ENCODE results near the gene SLC13A3. TPM values are rescaled to one million over a fixed set of nuclear protein-coding genes. Genes with fewer than 3 reads are reported as not detected.

The SLC13A3 gene
- total RNA-seq, 5 donors from 2014 or later (not counting 1 experiment from before 2014, with no cell fraction given): 0.16 to 0.49 (median 0.33) TPM; not detected in 1

DNA sequence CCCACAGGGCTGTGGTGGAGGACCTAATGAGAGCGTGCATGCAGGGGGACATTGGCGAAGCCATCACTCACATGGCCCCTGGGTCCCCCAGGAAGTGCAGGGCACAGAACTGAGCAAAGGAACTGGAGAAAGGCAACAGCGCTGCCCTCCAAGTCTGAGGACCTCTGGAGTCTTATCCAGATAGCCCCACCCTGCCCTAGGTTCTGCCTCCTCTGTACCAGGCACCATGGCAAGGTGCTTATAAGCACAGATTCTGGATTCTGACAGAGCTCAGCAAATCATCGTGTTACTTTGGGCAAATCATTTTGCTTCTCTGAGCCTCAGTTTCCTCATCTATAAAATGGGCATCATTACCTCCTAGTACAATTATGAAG, 44.5 kb downstream of the SLC13A3 start:
- CTCF ChIA-PET: no interaction called here
- POLR2A ChIA-PET: no interaction called here
- Histone ChIP-seq H3K4me1 (ENCODE audit: control insufficient read depth in 1 of 2, extremely low read depth in 1 of 2, insufficient read depth in 2 of 2, low read length in 2 of 2) (no peaks in the 10 kb centered on the region), H3K36me3 (ENCODE audit: control insufficient read depth in 2 of 2, extremely low read depth in 1 of 2, insufficient read depth in 1 of 2, low read length in 1 of 2) (no peaks in the 10 kb centered on the region), H3K27ac (ENCODE audit: low read length) (no peak overlapping the region), H3K4me3 (ENCODE audit: control insufficient read depth in 1 of 2, extremely low read depth in 1 of 2, low read length in 1 of 2) (no peak overlapping the region), H3K9me3 (no peaks in the 10 kb centered on the region), H3K27me3 (replicated peaks in 1 of 2; ENCODE audit: control insufficient read depth in 2 of 2, extremely low read depth in 1 of 2, insufficient read depth in 2 of 2, low read length in 1 of 2) (no peaks in the 10 kb centered on the region)
- peaks cover 0 to 4% of the 10 kb centered on the region in 2 donors for H3K27me3 Mint-ChIP-seq
- H3K9me3 Mint-ChIP-seq: peaks cover 0 to 3% (median 0%) of the 10 kb centered on the region in 3 donors
- no peak for ATAC-seq (replicated peaks in 1 of 4)
- no peak overlapping the region for H3K4me3 Mint-ChIP-seq
- no peaks in the 10 kb centered on the region for H3K36me3 Mint-ChIP-seq
- H3K4me1 Mint-ChIP-seq: no peaks in the 10 kb centered on the region
- WGBS (ENCODE audit: insufficient coverage): 97% methylated on average over 3 of the region's 4 CpGs
- DNase-seq: no peak
- H3K27ac Mint-ChIP-seq: no peak overlapping the region

DNA sequence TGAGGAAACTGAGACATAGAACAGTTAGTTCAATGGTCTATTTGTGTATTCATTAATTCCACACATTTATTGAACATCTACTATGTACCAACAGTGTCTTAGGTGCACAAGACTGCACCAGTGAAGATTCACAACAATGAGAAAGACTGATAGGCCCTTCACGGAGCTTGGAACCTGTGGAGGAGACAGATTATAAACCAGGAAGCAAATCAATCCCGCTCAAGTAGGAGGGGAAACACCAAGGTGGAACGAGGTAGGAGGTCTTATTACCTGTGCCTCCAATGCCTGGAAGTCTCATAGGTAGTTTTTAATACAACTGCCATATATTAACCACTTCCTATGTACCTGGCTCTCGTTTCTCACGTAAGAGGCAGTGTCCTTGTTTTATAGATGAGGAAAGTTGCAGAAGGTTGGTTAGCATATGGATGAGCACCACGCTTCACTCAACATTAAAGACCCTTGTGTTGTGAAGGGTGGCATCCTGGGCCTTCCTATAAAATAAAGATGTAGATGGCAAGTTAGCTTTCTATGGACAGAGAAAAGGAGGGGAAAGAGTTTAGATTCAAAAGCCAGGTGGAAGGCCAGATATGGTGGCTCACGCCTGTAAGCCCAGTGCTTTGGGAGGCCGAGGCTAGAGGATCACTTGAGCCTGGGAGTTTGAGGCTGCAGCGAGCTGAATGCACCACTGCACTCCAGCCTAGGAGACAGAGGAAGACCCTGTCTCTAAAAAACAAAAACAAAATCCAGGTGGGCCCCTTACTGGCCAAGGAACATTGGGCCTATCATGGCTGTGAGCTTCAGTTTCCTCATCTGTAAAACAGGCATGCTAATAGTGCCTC, 45.1 kb downstream of the SLC13A3 start:
- Mint-ChIP-seq H3K36me3 (no peaks in the 10 kb centered on the region), H3K4me3 (no peak overlapping the region), H3K27ac (no peak overlapping the region), H3K27me3 (peaks cover 0 to 10% of the 10 kb centered on the region in 2 donors), H3K4me1 (no peaks in the 10 kb centered on the region), H3K9me3 (peaks cover 0 to 5% (median 3%) of the 10 kb centered on the region in 3 donors)
- H3K4me3 ChIP-seq (ENCODE audit: control insufficient read depth in 1 of 2, extremely low read depth in 1 of 2, low read length in 1 of 2): no peak overlapping the region
- ATAC-seq (replicated peaks in 1 of 4) (no peak), DNase-seq (no peak)
- WGBS (ENCODE audit: insufficient coverage): 73% methylated on average over 3 of the region's 9 CpGs
- H3K36me3 ChIP-seq (ENCODE audit: control insufficient read depth in 2 of 2, extremely low read depth in 1 of 2, insufficient read depth in 1 of 2, low read length in 1 of 2): no peaks in the 10 kb centered on the region
- ChIA-PET POLR2A (no interaction called here), CTCF (no interaction called here)
- no peaks in the 10 kb centered on the region for H3K27me3 ChIP-seq (replicated peaks in 1 of 2; ENCODE audit: control insufficient read depth in 2 of 2, extremely low read depth in 1 of 2, insufficient read depth in 2 of 2, low read length in 1 of 2)
- no peak overlapping the region for H3K27ac ChIP-seq (ENCODE audit: low read length)
- H3K9me3 ChIP-seq: no peaks in the 10 kb centered on the region
- no peaks in the 10 kb centered on the region for H3K4me1 ChIP-seq (ENCODE audit: control insufficient read depth in 1 of 2, extremely low read depth in 1 of 2, insufficient read depth in 2 of 2, low read length in 2 of 2)

DNA sequence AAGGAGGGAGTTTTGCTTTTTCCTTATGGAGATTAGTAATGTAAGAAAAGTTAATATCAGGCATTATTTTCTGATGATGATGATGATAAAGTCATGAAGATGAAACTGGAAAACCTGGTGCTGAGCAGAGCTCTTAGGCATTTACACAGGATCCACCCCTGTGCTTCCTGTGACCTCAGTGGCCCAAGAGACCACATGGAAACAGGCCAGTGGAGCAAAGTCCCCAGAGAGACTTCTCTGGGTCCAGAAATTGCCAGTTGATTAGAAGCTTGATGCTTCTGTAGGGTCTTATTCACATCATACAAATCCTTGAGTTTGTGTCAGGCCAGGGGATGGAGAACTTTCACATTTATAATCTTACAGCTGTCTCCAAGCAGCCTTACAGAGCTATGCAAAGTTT, 46.1 kb downstream of the SLC13A3 start:
- Histone ChIP-seq H3K9me3 (no peaks in the 10 kb centered on the region), H3K4me3 (ENCODE audit: control insufficient read depth in 1 of 2, extremely low read depth in 1 of 2, low read length in 1 of 2) (no peak overlapping the region), H3K27ac (ENCODE audit: low read length) (no peak overlapping the region), H3K4me1 (ENCODE audit: control insufficient read depth in 1 of 2, extremely low read depth in 1 of 2, insufficient read depth in 2 of 2, low read length in 2 of 2) (no peaks in the 10 kb centered on the region), H3K36me3 (ENCODE audit: control insufficient read depth in 2 of 2, extremely low read depth in 1 of 2, insufficient read depth in 1 of 2, low read length in 1 of 2) (no peaks in the 10 kb centered on the region), H3K27me3 (replicated peaks in 1 of 2; ENCODE audit: control insufficient read depth in 2 of 2, extremely low read depth in 1 of 2, insufficient read depth in 2 of 2, low read length in 1 of 2) (no peaks in the 10 kb centered on the region)
- Mint-ChIP-seq H3K9me3 (peaks cover 0 to 5% (median 0%) of the 10 kb centered on the region in 3 donors), H3K27me3 (peaks cover 4 to 6% of the 10 kb centered on the region in 2 donors), H3K36me3 (no peaks in the 10 kb centered on the region), H3K4me3 (no peak overlapping the region), H3K4me1 (no peaks in the 10 kb centered on the region), H3K27ac (no peak overlapping the region)
- POLR2A ChIA-PET: no interaction called here
- ATAC-seq (replicated peaks in 1 of 4) (no peak), DNase-seq (no peak)
- CTCF ChIA-PET: no interaction called here

DNA sequence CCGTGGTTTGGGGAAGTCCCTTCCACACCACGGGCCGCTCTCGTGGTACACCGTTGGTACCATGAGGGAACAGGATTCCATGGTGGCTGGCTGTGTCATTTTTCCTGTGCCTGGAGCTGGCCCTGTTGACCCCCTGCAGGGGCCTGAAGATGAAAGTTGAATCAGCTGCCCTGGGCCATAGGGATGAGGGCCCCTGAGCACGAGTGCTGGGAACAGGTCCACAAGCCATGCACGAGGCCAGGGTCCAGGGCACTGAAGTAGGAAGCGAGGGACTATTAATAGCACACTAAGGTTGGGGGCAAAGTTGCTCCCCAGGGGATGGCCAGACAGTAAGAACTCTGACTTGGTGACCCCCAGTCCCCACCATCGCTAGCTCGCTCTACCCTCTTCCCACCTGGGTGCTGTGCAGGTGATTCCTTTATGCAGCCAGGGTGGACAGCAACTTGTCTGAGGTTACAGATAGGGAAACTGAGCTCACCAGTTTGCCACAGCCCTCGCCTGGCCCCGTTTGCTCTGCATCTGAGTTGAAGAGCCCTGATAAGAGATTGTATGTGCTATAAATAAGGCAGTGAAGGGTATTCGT, 46.6 kb downstream of the SLC13A3 start:
- no peaks in the 10 kb centered on the region for H3K36me3 Mint-ChIP-seq
- H3K9me3 Mint-ChIP-seq: peaks cover 0 to 5% (median 0%) of the 10 kb centered on the region in 3 donors
- Histone ChIP-seq H3K27ac (ENCODE audit: low read length) (no peak overlapping the region), H3K4me1 (ENCODE audit: control insufficient read depth in 1 of 2, extremely low read depth in 1 of 2, insufficient read depth in 2 of 2, low read length in 2 of 2) (no peaks in the 10 kb centered on the region), H3K9me3 (no peaks in the 10 kb centered on the region), H3K4me3 (ENCODE audit: control insufficient read depth in 1 of 2, extremely low read depth in 1 of 2, low read length in 1 of 2) (no peak overlapping the region), H3K27me3 (replicated peaks in 1 of 2; ENCODE audit: control insufficient read depth in 2 of 2, extremely low read depth in 1 of 2, insufficient read depth in 2 of 2, low read length in 1 of 2) (no peaks in the 10 kb centered on the region), H3K36me3 (ENCODE audit: control insufficient read depth in 2 of 2, extremely low read depth in 1 of 2, insufficient read depth in 1 of 2, low read length in 1 of 2) (no peaks in the 10 kb centered on the region)
- no peak overlapping the region for H3K4me3 Mint-ChIP-seq
- H3K4me1 Mint-ChIP-seq: no peaks in the 10 kb centered on the region
- ChIA-PET CTCF (no interaction called here), POLR2A (no interaction called here)
- no peak overlapping the region for H3K27ac Mint-ChIP-seq
- DNase-seq (no peak), ATAC-seq (replicated peaks in 1 of 4) (no peak)
- peaks cover 4 to 12% of the 10 kb centered on the region in 2 donors for H3K27me3 Mint-ChIP-seq
- 71% methylated on average over 9 of the region's 13 CpGs for WGBS (ENCODE audit: insufficient coverage)

DNA sequence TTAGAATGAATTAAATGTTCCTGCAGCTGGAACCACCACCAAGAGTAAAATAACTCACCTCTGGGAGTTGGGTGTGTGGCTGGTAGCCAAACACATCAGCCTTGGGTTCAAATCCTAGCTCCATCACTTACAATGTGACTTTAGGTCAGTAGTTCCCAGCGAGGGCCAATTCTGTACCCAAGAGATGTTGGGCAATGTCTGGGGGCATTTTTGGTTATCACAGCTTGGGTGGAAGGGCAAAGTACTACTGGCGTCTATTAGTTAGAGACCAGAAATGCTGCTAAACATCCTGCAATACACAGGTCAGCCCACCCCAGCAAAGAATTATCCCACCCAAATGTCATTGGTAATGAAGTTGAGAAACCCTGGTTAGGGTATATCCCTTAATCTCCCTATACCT, 48.8 kb downstream of the SLC13A3 start:
- no peak for ATAC-seq (replicated peaks in 1 of 4)
- ChIA-PET CTCF (no interaction called here), POLR2A (no interaction called here)
- H3K4me3 ChIP-seq (ENCODE audit: control insufficient read depth in 1 of 2, extremely low read depth in 1 of 2, low read length in 1 of 2): no peak overlapping the region
- no peaks in the 10 kb centered on the region for H3K4me1 Mint-ChIP-seq
- H3K27ac Mint-ChIP-seq: no peak overlapping the region
- H3K4me3 Mint-ChIP-seq: no peak overlapping the region
- peaks cover 0 to 5% (median 0%) of the 10 kb centered on the region in 3 donors for H3K9me3 Mint-ChIP-seq
- H3K27me3 ChIP-seq (replicated peaks in 1 of 2; ENCODE audit: control insufficient read depth in 2 of 2, extremely low read depth in 1 of 2, insufficient read depth in 2 of 2, low read length in 1 of 2): peaks cover 0 to 6% of the 10 kb centered on the region in 2 experiments
- H3K36me3 Mint-ChIP-seq: no peaks in the 10 kb centered on the region
- no CpG with 5 or more reads among the region's 2 CpGs for WGBS (ENCODE audit: insufficient coverage)
- no peaks in the 10 kb centered on the region for H3K4me1 ChIP-seq (ENCODE audit: control insufficient read depth in 1 of 2, extremely low read depth in 1 of 2, insufficient read depth in 2 of 2, low read length in 2 of 2)
- no peaks in the 10 kb centered on the region for H3K9me3 ChIP-seq
- no peak for DNase-seq
- no peak overlapping the region for H3K27ac ChIP-seq (ENCODE audit: low read length)
- H3K27me3 Mint-ChIP-seq: peaks cover 9 to 12% of the 10 kb centered on the region in 2 donors
- no peaks in the 10 kb centered on the region for H3K36me3 ChIP-seq (ENCODE audit: control insufficient read depth in 2 of 2, extremely low read depth in 1 of 2, insufficient read depth in 1 of 2, low read length in 1 of 2)

DNA sequence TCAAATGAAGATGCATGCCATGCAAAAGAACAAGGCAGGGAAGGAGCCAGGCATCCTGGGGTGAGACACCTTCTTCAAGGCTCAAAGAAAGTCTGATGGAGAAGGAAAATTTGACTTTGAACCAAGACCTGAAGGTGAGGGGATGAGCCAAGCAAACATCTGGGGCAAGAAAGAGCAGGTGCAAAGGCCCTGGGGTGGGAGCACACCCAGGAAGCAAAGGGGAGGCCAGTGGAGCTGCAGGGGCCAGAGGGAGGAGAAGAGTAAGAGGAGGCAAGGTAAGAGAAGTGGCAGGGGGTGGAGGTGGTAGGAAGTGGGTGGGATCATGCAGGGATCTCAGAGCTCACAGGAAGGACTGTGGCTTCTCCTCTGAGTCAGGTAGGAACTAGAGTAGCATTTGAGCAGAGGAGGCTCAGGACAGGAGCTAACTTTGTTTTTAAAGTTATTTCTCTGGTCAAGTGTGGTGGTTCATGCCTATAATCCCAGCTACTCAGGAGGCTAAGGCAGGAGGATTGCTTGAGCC, 49.6 kb downstream of the SLC13A3 start:
- Mint-ChIP-seq H3K4me1 (no peaks in the 10 kb centered on the region), H3K36me3 (no peaks in the 10 kb centered on the region)

More for the DNA sequence above, 49.6 kb downstream of the SLC13A3 start:
- ChIA-PET POLR2A (no interaction called here), CTCF (no interaction called here)
- Histone ChIP-seq H3K27ac (ENCODE audit: low read length) (no peak overlapping the region), H3K27me3 (replicated peaks in 1 of 2; ENCODE audit: control insufficient read depth in 2 of 2, extremely low read depth in 1 of 2, insufficient read depth in 2 of 2, low read length in 1 of 2) (peaks cover 0 to 6% of the 10 kb centered on the region in 2 experiments), H3K9me3 (no peaks in the 10 kb centered on the region), H3K36me3 (ENCODE audit: control insufficient read depth in 2 of 2, extremely low read depth in 1 of 2, insufficient read depth in 1 of 2, low read length in 1 of 2) (no peaks in the 10 kb centered on the region), H3K4me1 (ENCODE audit: control insufficient read depth in 1 of 2, extremely low read depth in 1 of 2, insufficient read depth in 2 of 2, low read length in 2 of 2) (no peaks in the 10 kb centered on the region), H3K4me3 (ENCODE audit: control insufficient read depth in 1 of 2, extremely low read depth in 1 of 2, low read length in 1 of 2) (no peak overlapping the region)
- Mint-ChIP-seq H3K27me3 (peaks cover 9 to 12% of the 10 kb centered on the region in 2 donors), H3K9me3 (peaks cover 0 to 5% (median 0%) of the 10 kb centered on the region in 3 donors), H3K4me3 (no peak overlapping the region), H3K27ac (no peak overlapping the region)
- DNase-seq: no peak
- ATAC-seq (replicated peaks in 1 of 4): no peak
